HG02678 (cell line): ENCODE data around the gene LALBA.
"Not testable (repeated sequence)": the region's sequence is repeated elsewhere in the genome, so short reads cannot be mapped to it uniquely, and the experiment has no call there.

Experiments used
- ATAC-seq: cut with Tn5 transposase; IDR thresholded peaks from one replicate; pipeline ENCODE4 v1.9.1; 2021; ENCODE audit warnings: mild to moderate bottlenecking, moderate library complexity; ENCODE audit not compliant: unreplicated experiment

LALBA gene

GRCh38 chr12:48532601-48533000 is 37.2 kb downstream of the LALBA start:
- ATAC-seq: no peak

GRCh38 chr12:48527891-48528670 is 41.8 kb downstream of the LALBA start:
- no peak for ATAC-seq

GRCh38 chr12:48525332-48525731 is 44.5 kb downstream of the LALBA start, which contains the start of gene OR8S1:
Gene OR8S1, plus strand, starts transcription at chr12:48525632. Its CDS starts 0 bp downstream, at chr12:48525632.
- ATAC-seq: no peak

- ATAC-seq: not testable (repeated sequence)
Observed at GRCh38 chr12:48520381-48520780, 49.5 kb downstream of the LALBA start.
